LNCaP clone FGC (cell line): ENCODE results near the gene PI4KA.
"Not testable (repeated sequence)": the region's sequence is repeated elsewhere in the genome, so short reads cannot be mapped to it uniquely, and the experiment has no call there.

ENCODE experiments used
- DNase-seq: peaks from one replicate; pipeline ENCODE4 v3.0.0-alpha.2; 2011; ENCODE audit warnings: low read depth
- H3K4me3 ChIP-seq: 2 replicates; pipeline ENCODE4 v1.5.1; 2011; ENCODE audit warnings: mild to moderate bottlenecking, low read depth, low read length, control low read depth
- CTCF ChIP-seq: IDR thresholded peaks from 2 replicates; pipeline ENCODE4 v1.5.1; 2012; ENCODE audit warnings: mild to moderate bottlenecking; ENCODE audit not compliant: control insufficient read depth, insufficient read depth; ENCODE audit errors: extremely low read depth

The PI4KA gene

DNA sequence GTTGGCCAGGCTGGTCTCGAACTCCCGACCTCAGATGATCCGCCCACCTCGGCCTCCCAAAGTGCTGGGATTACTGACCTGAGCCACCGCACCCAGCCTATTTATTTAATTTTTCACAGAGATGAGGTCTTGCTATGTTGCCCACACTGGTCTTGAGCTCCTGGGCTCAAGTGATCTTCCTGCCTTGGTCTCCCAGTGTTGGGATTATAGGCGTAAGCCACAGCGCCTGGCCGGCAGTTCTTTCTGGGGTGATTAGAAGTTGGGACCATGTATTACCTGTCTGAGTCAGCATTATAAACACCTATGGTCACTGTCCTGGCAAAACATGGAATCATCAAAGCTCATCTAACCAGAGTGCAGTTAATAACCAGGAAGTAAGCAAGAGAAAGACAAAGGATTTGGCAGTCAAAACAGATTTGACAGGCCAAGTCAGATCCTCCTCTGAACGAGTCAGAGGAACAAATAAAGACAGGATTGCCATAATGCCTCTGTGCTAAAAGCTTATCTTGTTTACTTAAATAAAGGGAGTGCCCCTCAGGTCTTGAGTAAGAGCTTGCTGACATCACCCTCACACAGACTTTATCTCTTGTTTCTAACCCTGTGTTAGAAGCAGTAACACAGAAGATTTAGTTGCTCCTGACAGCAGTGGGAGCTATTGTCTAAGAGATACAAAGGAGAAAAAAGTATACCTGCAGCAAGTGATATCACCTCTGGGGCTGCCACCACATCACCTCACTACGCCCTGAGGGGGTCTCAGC, 81.0 kb downstream of the PI4KA start:
- 0 out of 2 replicates have a peak, but pooled peaks have one; percentile 32 for TF ChIP-seq CTCF
- peak; percentile 99 for DNase-seq
- no peak overlapping the region for H3K4me3 ChIP-seq

DNA sequence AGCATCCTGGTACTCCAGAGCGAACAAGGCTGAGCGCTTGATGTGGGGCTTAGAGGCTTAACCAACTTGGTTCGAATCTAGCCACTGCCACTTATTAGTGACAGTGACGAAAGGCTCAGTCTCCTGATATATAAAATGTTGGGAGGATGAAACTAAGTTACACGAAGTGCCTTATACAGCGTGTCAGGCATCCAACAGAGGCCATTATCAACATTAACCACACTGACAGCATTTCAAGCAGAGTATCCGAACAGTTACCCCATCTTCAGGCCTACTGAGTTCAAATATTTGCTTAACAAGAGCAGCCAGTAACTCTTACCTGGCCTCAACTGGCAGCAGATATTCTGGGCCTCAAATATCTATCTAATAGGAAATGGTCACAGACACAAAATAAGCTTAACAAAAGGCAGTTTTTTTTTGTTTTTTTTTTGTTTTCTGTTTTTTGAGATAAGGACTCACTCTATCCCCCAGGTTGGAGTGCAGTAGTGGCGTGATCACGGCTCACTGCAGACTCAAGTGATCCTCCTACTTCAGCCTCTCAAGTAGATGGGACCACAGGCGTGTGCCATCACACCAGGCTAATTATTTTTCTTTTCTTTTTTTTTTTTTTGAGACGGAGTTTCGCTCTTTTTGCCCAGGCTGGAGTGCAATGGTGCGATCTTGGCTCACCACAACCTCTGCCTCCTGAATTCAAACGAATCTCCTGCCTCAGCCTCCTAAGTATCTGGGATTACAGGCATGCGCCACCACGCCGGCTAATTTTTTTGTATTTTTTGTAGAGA, 81.8 kb downstream of the PI4KA start:
- no peak overlapping the region for H3K4me3 ChIP-seq
- no peak for TF ChIP-seq CTCF

GRCh38 chr22:20775342-20775895, 83.2 kb downstream of the PI4KA start:
- no peak for TF ChIP-seq CTCF
- no peak for DNase-seq
- H3K4me3 ChIP-seq: no peak overlapping the region

More for the DNA sequence above, 81.8 kb downstream of the PI4KA start:
- DNase-seq: no peak

DNA sequence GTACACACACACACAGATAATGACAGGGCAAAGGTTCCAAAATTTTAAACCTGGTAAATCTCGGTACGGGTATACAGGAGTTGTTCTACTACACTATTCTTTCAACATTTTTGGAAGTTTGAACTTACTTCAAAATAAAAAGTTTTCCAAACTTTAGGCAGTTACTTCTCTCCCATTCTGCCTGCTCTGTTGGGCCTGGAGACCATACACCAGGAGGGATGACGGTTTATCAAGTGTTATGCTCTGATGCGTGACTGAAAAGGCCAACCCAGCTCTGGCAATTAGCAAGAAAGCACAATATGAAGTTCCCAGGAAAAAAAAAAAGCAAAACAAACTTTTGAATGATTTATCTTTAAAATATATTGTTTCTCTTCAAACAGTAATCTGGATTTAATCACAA, 83.7 kb downstream of the PI4KA start:
- no peak overlapping the region for H3K4me3 ChIP-seq
- no peak for TF ChIP-seq CTCF
- DNase-seq: no peak

DNA sequence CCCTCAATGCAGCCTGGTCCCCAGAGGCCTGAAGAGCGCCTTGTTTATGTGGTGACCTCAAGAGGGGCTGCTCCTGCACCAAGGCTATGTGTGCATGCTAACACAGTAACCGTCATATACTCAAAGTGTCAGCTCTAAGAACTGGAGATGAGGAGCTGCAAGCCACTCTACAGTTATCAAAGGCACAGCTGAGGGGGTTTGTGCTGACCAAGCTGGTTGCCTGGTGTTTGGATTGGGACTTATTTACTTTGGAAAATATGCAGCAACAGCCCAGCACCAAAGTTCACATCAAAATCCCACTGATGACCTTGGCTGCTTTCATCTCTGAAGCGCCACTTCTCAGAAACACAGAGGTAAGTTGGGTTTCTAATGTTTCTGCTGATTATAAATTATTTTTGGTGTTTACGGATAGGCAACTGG, 84.8 kb downstream of the PI4KA start, which contains the start of gene SERPIND1:
TSS of gene SERPIND1 (plus strand) at position 321 of the 420 bp plus-strand sequence. CDS start 5,200 bp downstream, outside the sequence.
- no peak for DNase-seq
- no peak within 1 kb of the TSS for H3K4me3 ChIP-seq
- no peak for TF ChIP-seq CTCF

- no peak overlapping the region for H3K4me3 ChIP-seq
- no peak for DNase-seq
- no peak for TF ChIP-seq CTCF
Measured at GRCh38 chr22:20771918-20772625, 86.5 kb downstream of the PI4KA start.

DNA sequence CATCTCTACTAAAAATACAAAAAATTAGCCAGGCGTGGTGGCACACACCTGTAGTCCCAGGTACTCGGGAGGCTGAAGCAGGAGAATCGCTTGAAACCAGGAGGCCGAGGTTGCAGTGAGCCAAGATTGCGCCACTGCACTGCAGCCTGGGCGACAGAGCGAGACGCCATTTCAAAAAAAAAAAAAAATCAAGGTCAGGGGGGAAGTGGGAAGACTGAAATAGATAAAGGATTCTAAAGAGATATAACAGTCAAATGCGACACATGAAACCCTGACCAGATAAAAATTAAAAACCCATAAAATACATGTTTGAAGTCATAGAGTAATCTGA, 89.2 kb downstream of the PI4KA start:
- DNase-seq, H3K4me3 ChIP-seq: not testable (repeated sequence)
